Thyroid gland (tissue), 4 donors: ENCODE results near the gene AFG3L2.

ENCODE experiments used
- CTCF ChIP-seq, 6 experiments: fragments of 200-600 bp in 3 of 6; fragments of 450-650 bp in 3 of 6; sonication (generic) in 3 of 6; IDR thresholded peaks; one replicate each; pipeline ENCODE4 v1.5.1; 2016 to 2019; ENCODE audit warnings: antibody characterized with exemption in 6 of 6, mild to moderate bottlenecking in 2 of 6, inconsistent platforms in 1 of 6, moderate library complexity in 1 of 6
- POLR2A ChIP-seq, 2 donors: fragments of 450-650 bp; IDR thresholded peaks; one replicate each; pipeline ENCODE4 v1.6.1; 2017; ENCODE audit warnings: antibody characterized with exemption in 2 of 2, mild to moderate bottlenecking in 2 of 2, moderate library complexity in 1 of 2

- TF ChIP-seq CTCF (IDR thresholded peaks at IDR 0.05) (no peak), POLR2A (IDR thresholded peaks at IDR 0.05) (no peak)
Measured at GRCh38 chr18:12315911-12316310, 61.1 kb downstream of the AFG3L2 start.
